GM21360 (cell line): Measurements from ENCODE around the gene ZNF428.
A peak's percentile ranks its signal among the peaks of the same experiment; 100 is the strongest.
"Not testable (repeated sequence)": the region's sequence is repeated elsewhere in the genome, so short reads cannot be mapped to it uniquely, and the experiment has no call there.

Experiments
- ATAC-seq: cut with Tn5 transposase; IDR thresholded peaks from one replicate; pipeline ENCODE4 v1.9.1; 2021; ENCODE audit warnings: mild to moderate bottlenecking, moderate library complexity; ENCODE audit not compliant: unreplicated experiment

Gene ZNF428

DNA sequence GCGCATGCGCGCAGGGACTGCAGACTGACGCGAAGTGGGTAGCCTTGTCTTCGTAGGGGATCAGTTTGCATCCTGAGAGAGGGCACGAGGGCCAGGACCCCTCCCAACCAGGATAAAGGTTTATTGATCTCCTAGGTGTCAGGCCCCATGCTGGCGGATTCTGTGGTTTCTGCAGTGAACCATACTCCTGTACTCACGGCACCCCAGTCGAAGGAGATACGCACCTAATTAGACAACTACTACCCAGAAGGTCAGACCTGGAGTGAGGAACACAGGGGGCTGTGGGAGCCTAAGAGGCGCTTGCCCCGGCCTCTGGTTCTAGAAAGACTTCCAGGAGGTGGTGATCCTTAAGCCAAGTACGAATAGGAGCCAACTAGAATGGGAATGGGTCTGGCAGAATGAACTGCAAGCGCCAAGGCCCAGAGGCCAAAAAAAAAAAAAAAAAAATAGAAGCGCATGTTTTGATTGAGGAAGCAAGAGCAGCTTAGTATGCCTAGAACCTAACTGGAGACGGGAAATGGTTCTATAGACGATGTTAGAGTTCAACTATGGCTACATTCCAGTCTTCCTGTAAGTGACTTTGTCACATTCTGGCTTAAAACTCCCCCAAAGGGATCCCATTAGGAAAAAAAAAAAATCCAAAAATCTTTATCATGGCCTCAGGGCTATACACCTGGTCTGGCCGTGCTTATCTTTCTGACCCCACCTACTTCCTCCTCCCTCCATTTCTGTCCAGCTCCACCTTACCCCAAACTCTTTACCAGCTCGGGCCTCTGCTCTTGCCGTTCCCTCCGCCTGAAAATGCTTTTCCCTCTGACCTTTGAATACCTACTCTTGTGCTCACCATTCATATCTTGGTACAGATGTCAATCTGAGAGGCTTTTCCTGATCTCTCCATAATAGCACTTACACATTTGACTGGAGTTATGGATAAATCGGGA, 902 bp upstream of the ZNF428 start:
- no peak for ATAC-seq

GRCh38 chr19:43618921-43619261, 538 bp downstream of the ZNF428 start:
- peak; percentile 12 for ATAC-seq

DNA sequence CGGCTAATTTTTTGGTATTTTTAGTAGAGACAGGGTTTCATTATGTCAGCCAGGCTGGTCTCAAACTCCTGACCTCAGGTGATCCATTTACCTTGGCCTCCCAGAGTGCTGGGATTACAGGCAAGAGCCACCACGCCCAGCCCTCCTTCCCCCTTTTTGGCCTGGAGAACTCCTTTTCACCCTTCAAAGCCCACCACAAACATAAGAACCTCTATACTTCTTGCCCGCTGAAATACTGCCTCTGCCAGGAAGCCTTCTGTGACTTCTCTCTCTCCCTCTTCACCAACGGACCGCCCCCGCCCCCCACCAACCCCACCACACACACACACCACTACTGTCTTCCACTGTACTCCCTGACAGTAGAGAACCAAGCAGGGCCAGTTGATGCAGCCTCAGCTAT, 2.5 kb downstream of the ZNF428 start:
- no peak for ATAC-seq

DNA sequence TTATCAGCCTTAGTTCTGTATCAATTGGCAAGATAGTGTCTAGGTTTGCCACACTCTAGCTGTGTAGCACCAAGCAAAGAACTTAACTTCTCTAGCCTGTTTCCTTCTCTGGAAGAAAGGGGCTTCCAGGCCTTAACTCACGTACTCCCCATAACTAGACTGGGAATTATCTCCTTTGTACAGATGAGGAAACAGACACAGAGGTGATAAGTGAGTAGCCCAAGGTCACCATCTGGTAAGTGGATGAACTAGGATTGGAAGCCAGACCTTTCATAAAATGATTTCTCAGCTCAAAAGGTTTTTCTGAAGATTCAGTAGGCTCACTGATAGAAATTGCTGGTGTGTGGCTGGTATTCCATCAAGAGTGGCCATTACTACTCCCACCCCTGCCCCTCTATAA, 3.1 kb downstream of the ZNF428 start:
- ATAC-seq: no peak

DNA sequence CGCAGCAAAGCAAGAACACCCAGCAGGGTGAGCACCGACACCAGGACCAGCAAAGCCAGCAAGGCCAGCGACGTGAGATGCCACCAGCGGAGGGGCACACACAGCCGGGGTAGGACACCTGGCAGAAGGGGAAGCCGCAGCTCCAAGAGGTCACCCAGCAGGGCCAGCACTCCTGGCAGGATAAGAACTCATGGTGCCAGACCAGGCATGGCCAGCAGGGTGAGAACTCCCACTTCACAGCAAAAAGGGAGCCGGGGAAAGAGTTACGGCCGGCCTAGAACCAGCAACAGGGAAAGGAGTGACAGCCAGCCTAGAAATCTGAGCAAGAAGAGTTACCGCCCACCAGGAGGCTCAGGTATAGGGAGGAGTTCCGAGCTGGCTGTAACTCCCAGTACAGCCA, 7.1 kb downstream of the ZNF428 start:
- no peak for ATAC-seq

DNA sequence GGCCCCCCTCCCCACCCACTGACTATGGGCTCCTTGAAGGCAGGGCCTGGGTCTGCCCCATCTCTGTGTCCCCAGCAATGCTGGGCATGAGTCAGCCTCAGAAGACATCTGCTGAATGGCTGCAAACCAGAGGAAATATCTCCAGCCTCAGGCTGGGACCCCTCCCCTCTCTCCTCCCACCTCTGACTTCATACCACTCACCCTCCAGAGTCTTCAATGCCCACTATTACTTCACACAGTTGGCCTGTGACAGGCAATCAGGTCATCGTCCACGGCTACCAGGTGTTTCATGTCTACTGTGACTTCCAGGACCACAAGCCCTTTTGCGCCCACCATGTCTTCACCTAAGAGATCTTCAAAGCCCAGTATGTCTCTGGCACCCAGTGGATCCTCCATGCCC, 7.6 kb downstream of the ZNF428 start, which contains the start of gene SRRM5:
TSS of gene SRRM5 (plus strand) at position 301 of the 400 bp plus-strand sequence. CDS start at position 335, 34 bp downstream.
- ATAC-seq: no peak

DNA sequence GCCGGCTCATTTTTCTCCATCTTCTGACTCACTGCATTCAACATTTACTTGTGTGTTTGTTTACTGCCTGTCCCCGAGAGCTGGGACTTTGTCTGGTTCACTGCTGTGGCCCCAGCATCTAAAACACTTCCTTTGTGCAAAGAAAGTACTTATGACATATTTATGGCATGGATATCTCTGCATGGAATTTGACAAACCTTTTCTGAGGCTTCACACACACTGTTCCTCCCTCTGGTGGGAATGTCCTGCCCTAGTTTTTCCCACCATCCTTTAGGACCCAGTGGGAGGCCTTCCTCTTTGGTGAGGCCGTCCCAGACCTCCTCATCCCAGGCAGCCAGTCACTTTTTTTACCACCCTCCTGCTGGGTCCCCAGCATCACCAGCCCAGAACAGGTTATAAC, 8.9 kb downstream of the ZNF428 start:
- no peak for ATAC-seq

DNA sequence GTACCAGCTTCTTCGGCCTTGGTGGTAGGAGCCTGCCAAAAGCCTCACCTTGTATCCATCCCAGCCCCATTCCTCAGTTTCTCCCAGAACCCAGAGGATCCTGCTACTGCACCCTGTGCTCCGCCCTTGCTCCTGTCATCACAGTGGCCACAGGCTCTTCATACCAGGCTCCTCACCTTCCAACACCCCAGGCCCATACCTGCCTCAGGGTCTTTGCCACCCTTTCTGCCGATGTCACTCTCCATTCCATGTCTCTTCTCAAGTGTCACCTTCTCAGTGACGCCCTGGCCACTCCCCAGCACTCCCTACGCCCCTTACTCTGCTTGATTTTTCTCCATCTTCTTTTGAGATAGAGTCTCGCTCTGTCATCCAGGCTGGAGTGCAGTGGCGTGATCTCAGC, 9.6 kb downstream of the ZNF428 start:
- no peak for ATAC-seq

DNA sequence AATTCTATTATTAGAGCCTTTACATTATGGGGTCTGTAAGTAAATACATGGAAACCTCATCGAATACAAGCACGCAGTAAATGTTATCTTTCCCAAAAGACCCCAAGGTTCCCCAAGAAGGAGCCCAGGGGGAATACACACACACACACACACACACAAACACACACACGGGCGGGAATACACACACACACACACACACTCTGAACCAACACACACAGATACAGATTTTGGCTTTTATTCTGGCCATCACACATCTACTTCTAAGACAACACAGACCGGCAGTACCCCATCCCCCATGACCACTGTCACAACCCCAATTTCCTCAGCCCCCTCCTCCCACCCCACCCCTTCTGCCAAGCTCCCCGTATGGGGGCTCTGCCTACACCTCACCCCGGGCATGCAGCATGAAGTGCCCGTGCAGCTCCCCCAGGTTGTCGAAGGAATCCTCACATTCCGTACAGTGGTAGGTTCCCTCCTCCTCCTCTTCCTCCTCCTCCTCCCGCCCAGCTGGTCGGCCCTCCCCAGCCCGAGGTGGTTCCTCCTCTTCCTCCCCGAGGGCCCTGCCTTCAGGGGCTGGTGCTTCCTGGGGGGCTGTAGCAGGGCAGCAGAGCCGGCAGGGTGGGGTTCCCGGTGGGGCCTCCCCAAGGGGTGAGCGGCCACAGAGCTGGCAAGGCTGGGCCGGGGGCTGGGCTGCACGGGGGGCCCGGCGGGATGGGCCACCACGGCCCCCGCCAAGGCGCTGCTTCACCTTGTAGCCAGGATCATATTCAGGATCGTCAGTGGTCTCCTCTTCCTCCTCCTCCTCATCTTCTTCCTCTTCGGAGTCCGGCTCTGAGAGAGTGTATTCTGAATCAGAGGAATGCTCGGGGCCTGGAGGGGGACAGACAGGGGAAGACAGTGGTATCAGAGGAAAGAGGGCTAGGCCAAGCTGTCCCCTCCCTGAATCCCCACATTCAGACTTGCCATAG, 11.9 kb downstream of the ZNF428 start:
- ATAC-seq: no peak

DNA sequence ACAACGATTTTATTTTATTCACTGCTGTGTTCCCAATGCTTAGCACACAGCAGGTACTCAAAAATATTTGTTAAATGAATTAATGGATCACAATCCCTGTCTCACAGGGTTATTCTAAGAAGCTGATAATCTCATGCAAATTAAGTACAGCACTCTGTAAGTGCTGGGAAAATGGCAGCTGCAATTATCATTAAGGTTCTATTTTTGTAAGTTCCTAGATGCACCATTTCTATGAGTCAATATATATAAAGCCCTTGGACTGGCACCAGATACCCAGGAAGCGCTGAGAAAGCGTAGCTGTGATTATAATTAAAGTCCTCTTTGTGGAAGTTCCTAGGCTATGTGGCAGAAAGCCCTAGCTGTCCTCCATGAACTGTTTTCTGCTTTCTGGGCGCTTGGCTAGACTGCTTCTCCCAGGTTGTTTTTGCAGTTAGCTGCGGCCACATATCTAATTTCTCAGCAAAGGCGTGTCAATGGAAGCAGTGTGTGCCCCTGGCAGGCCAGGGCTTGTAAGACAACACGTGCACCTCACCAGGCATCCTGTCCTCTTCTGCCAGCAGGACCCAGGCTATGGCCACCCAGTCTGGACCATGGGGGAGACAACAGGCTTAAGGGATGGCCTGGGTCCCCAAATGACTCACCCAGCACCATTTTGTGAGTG, 12.7 kb downstream of the ZNF428 start:
- ATAC-seq: no peak

DNA sequence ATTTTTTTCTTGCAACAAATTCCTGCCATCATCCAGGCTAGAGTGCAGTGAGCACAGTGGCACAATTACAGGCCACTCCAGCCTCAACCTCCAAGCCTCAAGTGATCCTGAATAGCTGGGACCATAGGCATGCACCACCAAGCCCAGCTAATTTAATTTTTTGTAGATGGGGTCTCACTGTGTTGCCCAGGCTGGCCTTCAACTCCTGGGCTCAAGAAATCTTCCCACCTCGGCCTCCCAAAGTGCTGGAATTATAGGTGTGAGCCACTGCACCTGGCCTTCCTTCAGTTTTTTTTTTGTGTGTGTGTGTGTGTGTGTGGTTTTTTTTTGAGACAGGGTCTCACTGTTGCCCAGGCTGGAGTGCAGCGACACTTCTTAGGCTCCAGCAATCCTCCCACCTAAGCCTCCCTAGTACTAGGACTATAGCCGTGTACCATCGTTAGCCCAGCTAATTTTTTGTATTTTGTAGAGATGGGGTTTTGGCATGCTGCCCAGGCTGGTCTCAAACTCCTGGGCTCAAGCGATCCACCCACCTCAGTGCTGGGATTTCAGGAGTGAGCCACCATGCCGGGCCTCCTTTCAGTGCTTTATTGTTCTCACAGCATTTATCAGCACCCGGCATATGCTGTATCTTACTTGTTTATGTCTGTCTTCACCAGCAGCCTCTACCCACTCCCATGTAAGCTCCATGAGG, 13.4 kb downstream of the ZNF428 start:
- ATAC-seq: no peak

- ATAC-seq: not testable (repeated sequence)
These were observed 19.1 kb downstream of the ZNF428 start for GRCh38 chr19:43600326-43600725.

GRCh38 chr19:43599635-43600295, 19.7 kb downstream of the ZNF428 start:
- ATAC-seq: no peak

DNA sequence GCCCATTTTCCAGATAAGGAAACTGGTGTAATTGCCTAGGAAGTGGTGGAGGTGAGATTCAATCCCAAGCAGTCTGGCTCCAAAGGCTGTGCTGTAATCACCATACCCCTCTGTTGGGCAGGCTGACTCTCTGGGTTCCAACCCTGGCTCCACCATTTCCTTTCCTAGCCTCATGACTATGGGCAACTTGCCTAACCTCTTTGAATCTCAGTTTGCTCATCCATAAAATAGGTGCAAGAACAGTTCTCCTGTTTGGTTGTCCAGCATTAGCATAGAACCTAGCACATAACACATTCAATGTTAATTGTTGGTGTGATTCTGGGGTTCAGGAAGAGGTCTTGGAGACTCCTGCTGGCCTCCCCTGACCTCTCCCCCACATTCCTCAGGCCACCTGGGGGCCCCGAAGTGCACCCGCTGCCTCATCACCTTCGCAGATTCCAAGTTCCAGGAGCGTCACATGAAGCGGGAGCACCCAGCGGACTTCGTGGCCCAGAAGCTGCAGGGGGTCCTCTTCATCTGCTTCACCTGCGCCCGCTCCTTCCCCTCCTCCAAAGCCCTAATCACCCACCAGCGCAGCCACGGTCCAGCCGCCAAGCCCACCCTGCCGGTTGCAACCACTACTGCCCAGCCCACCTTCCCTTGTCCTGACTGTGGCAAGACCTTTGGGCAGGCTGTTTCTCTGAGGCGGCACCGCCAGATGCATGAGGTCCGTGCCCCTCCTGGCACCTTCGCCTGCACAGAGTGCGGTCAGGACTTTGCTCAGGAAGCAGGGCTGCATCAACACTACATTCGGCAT, 20.8 kb downstream of the ZNF428 start:
- no peak for ATAC-seq

DNA sequence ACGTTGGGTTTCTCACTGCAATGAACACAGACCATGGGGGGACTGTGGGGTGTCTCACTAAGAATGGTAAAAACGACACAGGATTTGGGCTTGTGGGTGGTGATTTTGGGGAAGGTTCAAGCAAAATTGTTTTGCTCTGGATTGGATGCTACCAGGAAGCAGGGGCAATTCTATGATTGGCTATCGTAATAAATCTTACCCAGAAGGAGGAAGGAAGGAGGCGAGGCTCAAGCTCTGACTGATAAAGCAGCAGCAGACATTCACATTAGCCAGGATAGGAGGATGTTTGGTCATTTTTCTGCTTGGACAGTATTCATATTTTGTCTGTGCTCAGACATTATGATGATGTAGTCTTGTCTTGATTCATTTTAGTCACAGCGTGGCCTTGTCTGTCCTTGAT, 21.6 kb downstream of the ZNF428 start:
- ATAC-seq: no peak

DNA sequence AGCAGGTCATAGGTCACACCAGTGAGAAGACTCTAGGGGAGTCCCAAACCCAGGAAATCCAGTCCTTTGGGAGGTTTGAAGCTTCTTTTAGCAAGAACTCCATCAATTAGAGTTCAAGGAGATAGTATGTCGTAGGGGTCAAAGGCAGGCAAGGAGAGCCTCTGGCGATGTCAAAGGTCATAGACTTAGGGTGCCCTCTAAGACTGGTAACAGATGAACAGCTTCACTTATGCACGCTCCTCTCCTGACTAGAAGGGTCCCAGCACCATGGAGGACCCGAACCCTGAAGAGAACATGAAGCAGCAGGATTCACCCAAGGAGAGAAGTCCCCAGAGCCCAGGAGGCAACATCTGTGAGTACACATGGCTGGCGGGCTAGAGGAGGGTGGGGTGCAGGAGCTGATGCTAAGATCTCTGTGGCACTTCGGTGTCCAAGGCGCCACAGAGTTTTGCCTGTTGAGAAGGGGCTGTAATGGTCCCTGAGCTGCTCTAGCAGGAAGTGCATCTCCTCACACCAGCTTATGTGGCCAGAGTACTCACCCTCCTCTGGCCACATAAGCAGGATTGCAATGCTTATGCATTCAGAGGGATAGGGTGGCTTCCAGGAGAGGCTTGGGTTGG, 22.5 kb downstream of the ZNF428 start:
- ATAC-seq: no peak

DNA sequence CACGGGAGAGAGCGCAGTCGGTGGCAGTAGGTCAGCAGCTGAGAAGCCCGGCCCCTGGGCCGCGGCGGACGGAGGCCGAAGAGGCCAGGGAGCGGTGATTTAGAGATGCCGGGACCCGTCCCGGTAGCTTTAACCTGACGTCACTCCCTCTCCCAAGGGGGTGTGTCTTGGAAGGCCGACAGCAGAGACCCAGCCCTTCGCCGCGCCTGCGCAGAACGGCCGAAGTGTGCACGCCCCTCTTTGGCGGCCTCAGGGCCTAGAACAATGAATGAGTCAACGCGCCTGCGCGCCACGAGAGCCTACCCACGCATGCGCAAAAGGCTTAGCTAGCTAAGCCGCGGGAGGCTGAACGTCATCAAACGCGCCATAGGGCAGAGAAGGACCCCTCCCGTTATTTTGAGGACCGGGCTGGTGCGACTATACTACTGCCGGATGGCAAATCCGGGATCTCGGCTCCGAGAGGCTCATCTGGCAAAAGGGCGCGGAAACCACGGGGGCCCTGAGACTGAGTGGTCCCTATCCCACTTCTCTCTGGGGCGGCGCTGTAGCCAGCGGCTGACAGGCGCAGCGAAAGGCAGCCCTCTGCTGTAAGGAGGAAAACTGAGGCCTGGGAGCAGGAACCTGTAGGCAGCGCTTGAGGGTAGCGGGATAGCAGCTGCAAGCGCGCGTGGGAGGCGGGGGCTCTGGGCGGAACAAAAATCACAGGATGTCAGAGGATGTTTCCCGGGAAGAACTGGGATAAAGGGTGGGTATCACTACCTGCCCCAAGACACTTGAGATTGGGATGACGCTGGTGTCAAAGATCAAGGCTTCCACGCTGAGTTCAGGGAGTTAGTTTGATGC, 23.2 kb downstream of the ZNF428 start, which contains the start of the genes IRGQ and ZNF576:
TSS of gene IRGQ (minus strand) at position 136 of the 843 bp plus-strand sequence. CDS start 796 bp downstream, outside the sequence.
TSS of gene ZNF576 (plus strand) at position 597 of the 843 bp plus-strand sequence. CDS start 514 bp downstream, outside the sequence.
- ATAC-seq: peak; percentile 78
